ENCODE data around the gene OXCT1.
"Not testable (repeated sequence)": the region's sequence is repeated elsewhere in the genome, so short reads cannot be mapped to it uniquely, and the experiment has no call there.

The OXCT1 gene

GRCh38 chr5:41835645-41836044, 34.6 kb downstream of the OXCT1 start:
- peaks cover 16% of the 10 kb centered on the region for H3K4me1 ChIP-seq (ENCODE audit: insufficient read depth, low read length)
- H3K9me3 ChIP-seq (ENCODE audit: low read length), result no peaks in the 10 kb centered on the region
- no peaks in the 10 kb centered on the region for H3K27me3 ChIP-seq (ENCODE audit: insufficient read depth, low read length)
- no peaks in the 10 kb centered on the region for H3K36me3 ChIP-seq (ENCODE audit: insufficient read depth, low read length)
- H3K4me3 ChIP-seq (ENCODE audit: low read length), result no peak overlapping the region
- peak overlapping the region; percentile 37 for H2AFZ ChIP-seq (ENCODE audit: low read depth, low read length)

DNA sequence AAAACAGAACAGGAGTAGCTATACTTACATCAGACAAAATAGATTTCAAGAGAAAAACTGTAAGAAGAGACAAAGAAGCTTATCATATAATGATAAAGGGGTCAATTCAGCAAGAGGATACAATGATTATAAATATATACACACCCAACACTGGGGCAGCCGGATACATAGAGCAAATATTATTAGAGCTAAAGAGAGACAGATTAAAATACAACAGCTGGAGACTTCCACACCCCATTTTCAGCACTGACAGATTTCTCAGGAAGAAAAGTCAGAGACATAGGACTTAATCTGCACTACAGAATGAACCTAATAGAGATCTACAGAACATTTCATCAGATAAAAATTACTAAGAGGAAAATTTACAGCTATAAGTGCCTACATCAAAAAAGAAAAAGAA, 35.7 kb downstream of the OXCT1 start:
- Histone ChIP-seq H3K4me3 (ENCODE audit: low read length) (no peak overlapping the region), H2AFZ (ENCODE audit: low read depth, low read length) (no peak overlapping the region), H3K36me3 (ENCODE audit: insufficient read depth, low read length) (no peaks in the 10 kb centered on the region), H3K4me1 (ENCODE audit: insufficient read depth, low read length) (peaks cover 16% of the 10 kb centered on the region), H3K9me3 (ENCODE audit: low read length) (no peaks in the 10 kb centered on the region), H3K27me3 (ENCODE audit: insufficient read depth, low read length) (no peaks in the 10 kb centered on the region)

- peaks cover 16% of the 10 kb centered on the region for H3K4me1 ChIP-seq (ENCODE audit: insufficient read depth, low read length)
- no peak overlapping the region for H2AFZ ChIP-seq (ENCODE audit: low read depth, low read length)
- H3K4me3 ChIP-seq (ENCODE audit: low read length), result no peak overlapping the region
- H3K27me3 ChIP-seq (ENCODE audit: insufficient read depth, low read length), result no peaks in the 10 kb centered on the region
- no peaks in the 10 kb centered on the region for H3K9me3 ChIP-seq (ENCODE audit: low read length)
- H3K36me3 ChIP-seq (ENCODE audit: insufficient read depth, low read length), result no peaks in the 10 kb centered on the region
Observed at GRCh38 chr5:41832430-41832829, 37.8 kb downstream of the OXCT1 start.

DNA sequence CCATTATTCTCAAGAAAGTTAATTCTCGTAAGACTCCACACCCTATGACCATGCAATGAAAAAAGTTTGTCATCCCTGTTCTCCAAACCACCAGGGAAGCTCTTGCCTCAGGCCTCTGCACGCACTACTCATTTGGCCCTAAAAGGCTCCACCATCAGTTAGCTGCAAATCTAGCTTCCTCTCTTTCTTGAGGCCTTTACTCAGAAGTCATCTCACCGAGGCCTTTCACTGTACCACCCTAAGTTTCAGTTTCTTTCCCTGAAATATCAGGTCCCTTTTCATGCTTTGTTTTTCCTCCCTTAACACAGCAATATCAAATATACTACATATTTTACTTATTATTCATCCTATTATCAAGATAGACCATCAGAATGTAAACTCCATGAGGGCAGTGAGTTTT, 39.1 kb downstream of the OXCT1 start:
- no peak overlapping the region for H2AFZ ChIP-seq (ENCODE audit: low read depth, low read length)
- no peaks in the 10 kb centered on the region for H3K9me3 ChIP-seq (ENCODE audit: low read length)
- peaks cover 10% of the 10 kb centered on the region for H3K4me1 ChIP-seq (ENCODE audit: insufficient read depth, low read length)
- no peaks in the 10 kb centered on the region for H3K27me3 ChIP-seq (ENCODE audit: insufficient read depth, low read length)
- H3K4me3 ChIP-seq (ENCODE audit: low read length), result no peak overlapping the region
- no peaks in the 10 kb centered on the region for H3K36me3 ChIP-seq (ENCODE audit: insufficient read depth, low read length)

- no peak overlapping the region for H2AFZ ChIP-seq (ENCODE audit: low read depth, low read length)
- H3K9me3 ChIP-seq (ENCODE audit: low read length), result no peaks in the 10 kb centered on the region
- H3K4me1 ChIP-seq (ENCODE audit: insufficient read depth, low read length), result no peaks in the 10 kb centered on the region
- no peak overlapping the region for H3K4me3 ChIP-seq (ENCODE audit: low read length)
- no peaks in the 10 kb centered on the region for H3K36me3 ChIP-seq (ENCODE audit: insufficient read depth, low read length)
- no peaks in the 10 kb centered on the region for H3K27me3 ChIP-seq (ENCODE audit: insufficient read depth, low read length)
Observed at GRCh38 chr5:41827792-41828191, 42.4 kb downstream of the OXCT1 start.

- H3K9me3 ChIP-seq (ENCODE audit: low read length), result no peaks in the 10 kb centered on the region
- H2AFZ ChIP-seq (ENCODE audit: low read depth, low read length), result no peak overlapping the region
- no peak overlapping the region for H3K4me3 ChIP-seq (ENCODE audit: low read length)
- no peaks in the 10 kb centered on the region for H3K4me1 ChIP-seq (ENCODE audit: insufficient read depth, low read length)
- H3K36me3 ChIP-seq (ENCODE audit: insufficient read depth, low read length), result no peaks in the 10 kb centered on the region
- H3K27me3 ChIP-seq (ENCODE audit: insufficient read depth, low read length), result no peaks in the 10 kb centered on the region
Observed at GRCh38 chr5:41822036-41822435, 48.2 kb downstream of the OXCT1 start.

- no peak overlapping the region for H3K4me3 ChIP-seq (ENCODE audit: low read length)
Observed at GRCh38 chr5:41821051-41821450, 49.2 kb downstream of the OXCT1 start.

GRCh38 chr5:41820150-41820549, 50.1 kb downstream of the OXCT1 start:
- Histone ChIP-seq H3K4me3 (ENCODE audit: low read length) (no peak overlapping the region), H3K9me3 (ENCODE audit: low read length) (no peaks in the 10 kb centered on the region), H3K4me1 (ENCODE audit: insufficient read depth, low read length) (no peaks in the 10 kb centered on the region), H3K27me3 (ENCODE audit: insufficient read depth, low read length) (no peaks in the 10 kb centered on the region), H2AFZ (ENCODE audit: low read depth, low read length) (no peak overlapping the region), H3K36me3 (ENCODE audit: insufficient read depth, low read length) (no peaks in the 10 kb centered on the region)

More at GRCh38 chr5:41821051-41821450, 49.2 kb downstream of the OXCT1 start:
- Histone ChIP-seq H3K36me3 (ENCODE audit: insufficient read depth, low read length) (no peaks in the 10 kb centered on the region), H3K4me1 (ENCODE audit: insufficient read depth, low read length) (no peaks in the 10 kb centered on the region), H2AFZ (ENCODE audit: low read depth, low read length) (no peak overlapping the region), H3K27me3 (ENCODE audit: insufficient read depth, low read length) (no peaks in the 10 kb centered on the region), H3K9me3 (ENCODE audit: low read length) (no peaks in the 10 kb centered on the region)

- H2AFZ ChIP-seq (ENCODE audit: low read depth, low read length), result no peak overlapping the region
- H3K36me3 ChIP-seq (ENCODE audit: insufficient read depth, low read length), result no peaks in the 10 kb centered on the region
- no peaks in the 10 kb centered on the region for H3K4me1 ChIP-seq (ENCODE audit: insufficient read depth, low read length)
- H3K9me3 ChIP-seq (ENCODE audit: low read length), result no peaks in the 10 kb centered on the region
- H3K4me3 ChIP-seq (ENCODE audit: low read length), result no peak overlapping the region
- H3K27me3 ChIP-seq (ENCODE audit: insufficient read depth, low read length), result no peaks in the 10 kb centered on the region
Observed at GRCh38 chr5:41817625-41818301, 52.5 kb downstream of the OXCT1 start.

- H2AFZ ChIP-seq (ENCODE audit: low read depth, low read length), result no peak overlapping the region
- H3K4me1 ChIP-seq (ENCODE audit: insufficient read depth, low read length), result no peaks in the 10 kb centered on the region
- H3K4me3 ChIP-seq (ENCODE audit: low read length), result no peak overlapping the region
- no peaks in the 10 kb centered on the region for H3K9me3 ChIP-seq (ENCODE audit: low read length)
- H3K27me3 ChIP-seq (ENCODE audit: insufficient read depth, low read length), result no peaks in the 10 kb centered on the region
- H3K36me3 ChIP-seq (ENCODE audit: insufficient read depth, low read length), result no peaks in the 10 kb centered on the region
Observed at GRCh38 chr5:41815663-41816229, 54.5 kb downstream of the OXCT1 start.

GRCh38 chr5:41815261-41815660, 55.0 kb downstream of the OXCT1 start:
- Histone ChIP-seq H2AFZ (ENCODE audit: low read depth, low read length) (no peak overlapping the region), H3K4me3 (ENCODE audit: low read length) (no peak overlapping the region), H3K36me3 (ENCODE audit: insufficient read depth, low read length) (no peaks in the 10 kb centered on the region), H3K9me3 (ENCODE audit: low read length) (no peaks in the 10 kb centered on the region), H3K27me3 (ENCODE audit: insufficient read depth, low read length) (no peaks in the 10 kb centered on the region), H3K4me1 (ENCODE audit: insufficient read depth, low read length) (no peaks in the 10 kb centered on the region)

DNA sequence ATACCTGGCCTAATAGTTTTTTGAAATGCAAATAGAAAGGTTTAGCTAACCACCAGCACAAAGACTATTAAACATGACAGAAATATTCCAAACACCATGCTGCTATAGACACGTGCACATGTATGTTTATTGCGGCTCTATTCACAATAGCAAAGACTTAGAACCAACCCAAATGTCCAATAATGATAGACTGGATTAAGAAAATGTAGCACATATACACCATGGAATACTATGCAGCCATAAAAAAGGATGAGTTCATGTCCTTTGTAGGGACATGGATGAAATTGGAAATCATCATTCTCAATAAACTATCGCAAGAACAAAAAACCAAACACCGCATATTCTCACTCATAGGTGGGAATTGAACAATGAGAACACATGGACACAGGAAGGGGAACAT, 55.9 kb downstream of the OXCT1 start:
- not testable (repeated sequence) for H3K4me3 ChIP-seq (ENCODE audit: low read length); H3K27me3 ChIP-seq (ENCODE audit: insufficient read depth, low read length); H2AFZ ChIP-seq (ENCODE audit: low read depth, low read length); H3K9me3 ChIP-seq (ENCODE audit: low read length); H3K4me1 ChIP-seq (ENCODE audit: insufficient read depth, low read length); H3K36me3 ChIP-seq (ENCODE audit: insufficient read depth, low read length)

DNA sequence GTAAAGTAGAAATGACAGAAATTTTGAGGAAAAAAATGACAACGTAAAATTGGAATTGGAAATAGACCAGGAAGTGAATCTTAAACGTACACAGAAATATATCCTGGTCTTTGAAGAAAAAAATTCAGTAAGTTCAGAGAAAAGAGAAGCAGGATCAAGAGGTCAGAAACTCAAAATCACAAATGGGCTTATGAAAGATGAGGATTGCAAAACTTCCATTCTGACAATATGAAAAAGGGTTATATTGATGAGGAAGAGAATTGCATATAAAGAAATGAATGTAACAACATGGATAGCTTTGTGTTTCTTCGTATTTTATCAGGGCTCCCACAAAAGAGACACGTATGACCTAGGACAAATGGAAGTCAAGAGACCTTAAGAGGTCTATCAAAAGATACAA, 58.1 kb downstream of the OXCT1 start:
- H3K9me3 ChIP-seq (ENCODE audit: low read length), result no peaks in the 10 kb centered on the region
- H3K27me3 ChIP-seq (ENCODE audit: insufficient read depth, low read length), result no peaks in the 10 kb centered on the region
- H3K4me3 ChIP-seq (ENCODE audit: low read length), result no peak overlapping the region
- H3K36me3 ChIP-seq (ENCODE audit: insufficient read depth, low read length), result no peaks in the 10 kb centered on the region
- H3K4me1 ChIP-seq (ENCODE audit: insufficient read depth, low read length), result no peaks in the 10 kb centered on the region
- H2AFZ ChIP-seq (ENCODE audit: low read depth, low read length), result no peak overlapping the region

- no peak overlapping the region for H2AFZ ChIP-seq (ENCODE audit: low read depth, low read length)
- H3K9me3 ChIP-seq (ENCODE audit: low read length), result no peaks in the 10 kb centered on the region
- H3K27me3 ChIP-seq (ENCODE audit: insufficient read depth, low read length), result no peaks in the 10 kb centered on the region
- H3K4me1 ChIP-seq (ENCODE audit: insufficient read depth, low read length), result no peaks in the 10 kb centered on the region
- peaks cover 4% of the 10 kb centered on the region for H3K36me3 ChIP-seq (ENCODE audit: insufficient read depth, low read length)
- no peak overlapping the region for H3K4me3 ChIP-seq (ENCODE audit: low read length)
Observed at GRCh38 chr5:41809128-41809527, 61.1 kb downstream of the OXCT1 start.
